HCEC 1CT (cell line): Measurements from ENCODE around the gene CCDC68.
"Not testable (repeated sequence)": the region's sequence is repeated elsewhere in the genome, so short reads cannot be mapped to it uniquely, and the experiment has no call there.

Experiments used
- DNase-seq: peaks from one replicate; pipeline ENCODE4 v3.0.0-alpha.2; 2017

CCDC68 gene

GRCh38 chr18:54871231-54871630, 88.0 kb downstream of the CCDC68 start:
- no peak for DNase-seq

GRCh38 chr18:54867131-54867530, 92.1 kb downstream of the CCDC68 start:
- DNase-seq = no peak

GRCh38 chr18:54860941-54861340, 98.3 kb downstream of the CCDC68 start:
- no peak for DNase-seq

GRCh38 chr18:54859667-54860421, 99.4 kb downstream of the CCDC68 start:
- no peak for DNase-seq

- no peak for DNase-seq
Observed at GRCh38 chr18:54857499-54857898, 101.8 kb downstream of the CCDC68 start.

DNA sequence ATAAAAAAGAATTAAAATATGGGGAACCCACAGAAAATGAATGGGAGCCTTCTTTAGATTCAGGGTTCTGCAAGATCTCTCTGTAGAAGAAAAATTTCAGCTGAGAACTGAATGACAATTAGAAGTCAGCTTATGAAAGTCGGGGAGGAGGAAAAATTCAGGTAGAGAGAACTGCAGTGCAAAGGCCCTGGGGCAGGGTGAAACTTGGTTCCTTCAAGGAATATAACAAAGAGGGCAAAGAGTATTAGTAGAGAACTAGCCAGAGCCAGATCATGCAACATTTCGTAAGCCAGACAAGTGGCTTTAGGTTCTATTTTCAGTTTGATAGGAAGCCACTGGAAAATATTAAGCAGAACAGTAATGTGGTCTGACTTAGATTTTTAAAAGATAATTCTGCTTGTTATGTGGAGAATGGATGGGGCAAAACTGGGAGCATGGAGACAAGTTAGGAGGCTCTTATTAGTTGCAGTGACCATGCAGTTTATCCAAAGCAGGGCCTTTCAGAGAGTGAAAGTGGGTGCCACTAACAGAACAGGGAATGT, 103.1 kb downstream of the CCDC68 start:
- DNase-seq = no peak

DNA sequence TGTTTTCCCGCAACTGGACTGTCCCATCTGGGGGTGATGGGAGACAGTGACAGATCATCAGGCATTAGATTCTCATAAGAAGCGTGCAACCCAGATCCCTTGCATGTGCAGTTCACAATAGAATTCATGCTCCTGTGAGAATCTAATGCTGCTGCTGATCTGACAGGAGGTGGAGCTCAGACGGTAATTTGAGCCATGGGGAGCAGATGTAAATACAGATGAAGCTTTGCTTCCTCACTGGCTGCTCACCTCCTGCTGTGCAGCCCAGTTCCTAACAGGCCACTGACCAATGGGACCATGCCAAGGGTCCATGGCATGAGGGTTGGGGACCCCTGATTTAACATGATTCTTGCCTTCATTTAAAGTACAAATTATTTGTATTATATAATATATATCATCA, 104.2 kb downstream of the CCDC68 start:
- DNase-seq = not testable (repeated sequence)

DNA sequence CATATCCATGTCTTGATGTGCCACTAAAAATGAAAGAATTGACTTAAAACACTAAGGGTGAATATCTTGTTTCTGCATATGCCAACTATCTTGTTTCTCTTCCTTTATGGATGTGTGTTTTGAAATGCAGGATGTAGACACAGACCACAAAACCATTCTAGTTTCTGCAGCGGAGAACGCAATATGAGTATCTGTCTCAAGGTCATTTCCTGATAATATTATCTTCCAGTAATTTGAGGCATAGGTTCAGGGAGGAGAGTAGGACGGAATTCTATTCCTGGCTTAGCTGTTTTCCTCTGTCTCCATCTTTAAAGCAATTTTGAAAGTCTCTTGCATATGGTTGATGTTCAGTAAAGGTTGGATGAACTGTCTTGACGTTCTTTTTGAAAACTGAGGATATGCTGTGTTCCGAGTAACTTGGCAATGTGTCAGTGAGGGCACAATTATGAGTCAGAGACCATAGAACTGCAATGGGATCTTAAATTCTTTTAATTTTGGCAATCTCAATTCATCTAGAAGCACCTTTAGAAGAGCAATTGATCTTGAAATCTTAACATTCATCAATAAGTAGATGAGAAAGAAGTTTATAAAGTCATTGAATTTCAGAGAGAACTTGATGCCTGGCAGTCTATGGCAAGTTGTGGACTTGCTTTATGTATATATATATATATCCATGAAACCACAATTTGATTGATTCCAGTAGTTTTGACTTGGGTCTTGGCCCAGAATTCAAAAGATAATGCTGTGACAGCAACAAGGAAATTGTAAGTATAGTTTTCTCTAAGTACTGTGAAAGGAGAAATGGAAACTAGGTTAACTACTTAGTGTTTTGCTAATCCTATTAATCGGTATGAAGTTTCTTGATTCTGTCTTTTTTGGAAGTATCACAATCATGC, 106.2 kb downstream of the CCDC68 start:
- no peak for DNase-seq
